Activated naive CD4-positive, alpha-beta T cell treated with anti-CD3 and anti-CD28 coated beads, Interleukin-2, amount 10 ng/mL, durations not matched to agents 5 hours and 36 hours (primary cell): ENCODE data around the gene SLC39A5. TPM values are rescaled to one million over a fixed set of nuclear protein-coding genes. Genes with fewer than 3 reads are reported as not detected.

Experiments used
- total RNA-seq, 2 experiments: library from RNA; stranded (reverse); gene quantifications; one replicate each; pipeline ENCODE4 v1.2.3, GENCODE V29; 2021

Gene SLC39A5
- total RNA-seq = under 1 TPM; 0.51 to 0.58 TPM

GRCh38 chr12:56229916-56230431 is at the start of gene SLC39A5:
Gene SLC39A5 (plus strand): TSS chr12:56230051. CDS start chr12:56231275, 1,224 bp downstream.

GRCh38 chr12:56189099-56189917 is 40.5 kb upstream of the SLC39A5 start, which contains the start of gene SMARCC2:
Gene SMARCC2 (minus strand): TSS chr12:56189483. CDS start chr12:56189461, 22 bp downstream.

GRCh38 chr12:56221757-56222530 is 7.9 kb upstream of the SLC39A5 start, which contains the start of gene RNF41:
Gene RNF41 (minus strand): TSS chr12:56221922. CDS start chr12:56214047, 7,875 bp downstream.

GRCh38 chr12:56224102-56224701 is 5.6 kb upstream of the SLC39A5 start, which contains the start of gene NABP2:
Gene NABP2 (plus strand): TSS chr12:56224342. CDS start chr12:56224857, 515 bp downstream.

DNA sequence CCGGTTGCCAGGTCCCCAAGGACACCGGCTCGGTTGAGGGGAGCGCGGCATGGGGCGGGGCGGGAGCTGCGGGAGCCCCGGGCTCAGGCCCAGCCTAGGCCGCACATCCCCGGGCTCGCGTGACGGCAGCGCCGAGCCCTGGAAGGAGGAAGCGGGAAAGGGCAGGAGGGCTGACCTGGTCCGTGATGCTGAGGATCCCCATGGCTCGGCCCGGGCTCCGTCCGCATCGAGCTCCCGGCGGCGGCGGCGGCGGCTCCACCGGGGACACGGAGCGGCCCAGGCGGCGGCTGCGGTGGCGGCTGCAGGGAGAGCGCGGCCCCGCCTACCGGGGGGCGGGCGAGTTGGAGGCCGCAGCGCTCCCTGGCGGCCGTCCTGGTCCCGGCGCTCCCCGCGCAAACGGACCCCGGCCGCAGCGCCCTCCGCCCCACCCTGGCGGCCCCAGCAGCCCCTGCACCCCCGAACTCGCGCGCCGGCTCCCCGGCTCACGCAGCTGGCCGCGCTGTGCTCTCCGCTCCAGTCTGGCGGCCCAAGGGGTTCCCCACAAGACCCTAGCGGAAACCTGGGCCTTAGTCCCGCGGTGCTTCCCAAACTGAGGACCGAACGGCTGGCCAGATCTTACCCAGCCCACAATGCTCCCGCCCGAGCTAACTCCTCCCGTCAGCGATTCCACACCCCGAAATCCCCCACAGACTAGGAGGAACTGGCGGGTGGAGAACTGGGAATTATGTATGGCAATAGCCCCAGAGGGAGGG is 28.4 kb downstream of the SLC39A5 start, which contains the start of gene ANKRD52:
Gene ANKRD52 (minus strand): TSS at position 317 of the 752 bp plus-strand sequence. CDS start 115 bp downstream, at position 202.

GRCh38 chr12:56266693-56267442 is 37.0 kb downstream of the SLC39A5 start, which contains the start of gene COQ10A:
Gene COQ10A (plus strand): TSS chr12:56266942. CDS start chr12:56267119, 177 bp downstream.

Other genes with a start within 250 kb of the SLC39A5 start
- 1 to 10 TPM; 3.5 to 4.9 TPM for gene SUOX, start 232.8 kb upstream of the SLC39A5 start, total RNA-seq
- 10 to 100 TPM; 20.0 to 21.3 TPM for gene IKZF4, start 209.0 kb upstream of the SLC39A5 start, total RNA-seq
- gene RPS26, start 188.1 kb upstream of the SLC39A5 start, total RNA-seq = 10 to 100 TPM; 38.9 to 51.3 TPM
- 1 to 10 TPM; 1.7 to 2.1 TPM for gene ERBB3, start 149.9 kb upstream of the SLC39A5 start, total RNA-seq
- 100 to 1,000 TPM; 215 to 216 TPM for gene PA2G4, start 125.5 kb upstream of the SLC39A5 start, total RNA-seq
- gene RPL41, start 113.4 kb upstream of the SLC39A5 start, total RNA-seq = 1,000 to 10,000 TPM; 4,850 to 4,973 TPM
- gene ZC3H10, start 111.8 kb upstream of the SLC39A5 start, total RNA-seq = 1 to 10 TPM; 8.3 to 8.7 TPM
- gene ESYT1, start 101.8 kb upstream of the SLC39A5 start, total RNA-seq = 100 to 1,000 TPM; 319 to 322 TPM
- gene MYL6B, start 77.5 kb upstream of the SLC39A5 start, total RNA-seq = 10 to 100 TPM; 40.3 to 42.7 TPM
- gene MYL6, start 71.7 kb upstream of the SLC39A5 start, total RNA-seq = 1,000 to 10,000 TPM; 1,338 to 1,378 TPM
- 100 to 1,000 TPM; 129 to 131 TPM for gene SMARCC2, start 40.6 kb upstream of the SLC39A5 start, total RNA-seq
- gene RNF41, start 8.1 kb upstream of the SLC39A5 start, total RNA-seq = 10 to 100 TPM; 31.6 to 33.1 TPM
- gene NABP2, start 5.7 kb upstream of the SLC39A5 start, total RNA-seq = 10 to 100 TPM; 39.3 to 41.8 TPM
- 10 to 100 TPM; 32.0 to 39.6 TPM for gene ANKRD52, start 28.3 kb downstream of the SLC39A5 start, total RNA-seq
- gene COQ10A, start 36.9 kb downstream of the SLC39A5 start, total RNA-seq = 10 to 100 TPM; 15.2 to 19.4 TPM
- gene CS, start 70.3 kb downstream of the SLC39A5 start, total RNA-seq = 100 to 1,000 TPM; 190 to 197 TPM
- 100 to 1,000 TPM in 1 of 2 experiments, 10 to 100 TPM in 1; 95.0 to 103 TPM for gene CNPY2, start 85.9 kb downstream of the SLC39A5 start, total RNA-seq
- gene PAN2, start 103.9 kb downstream of the SLC39A5 start, total RNA-seq = 10 to 100 TPM; 82.8 to 85.2 TPM
- gene IL23A, start 108.8 kb downstream of the SLC39A5 start, total RNA-seq = 10 to 100 TPM; 15.8 to 17.3 TPM
- 100 to 1,000 TPM; 172 to 182 TPM for gene STAT2, start 130.1 kb downstream of the SLC39A5 start, total RNA-seq
- not detected for gene APOF, start 132.8 kb downstream of the SLC39A5 start, total RNA-seq
- 10 to 100 TPM; 42.9 to 44.1 TPM for gene TIMELESS, start 219.4 kb downstream of the SLC39A5 start, total RNA-seq
- not detected for gene MIP, start 224.6 kb downstream of the SLC39A5 start, total RNA-seq
- gene SPRYD4, start 238.5 kb downstream of the SLC39A5 start, total RNA-seq = 1 to 10 TPM; 3.4 to 3.6 TPM